T-cell (primary cell): Measurements from ENCODE around the gene CCR7. TPM values are rescaled to one million over a fixed set of nuclear protein-coding genes. Genes with fewer than 3 reads are reported as not detected.
A peak's percentile ranks its signal among the peaks of the same experiment; 100 is the strongest.

Source experiments
- ATAC-seq, 4 experiments: fragments of 200-7000 bp in 3 of 4; fragments of 150-1000 bp in 1 of 4; cut with Tn5 transposase; replicated peaks in 1 of 4; 1 replicate in 3 of 4; 2 replicates in 1 of 4; pipeline ENCODE4 v1.10.0; 2021; ENCODE audit warnings: moderate library complexity in 3 of 4, mild to moderate bottlenecking in 2 of 4, moderate number of reproducible peaks in 1 of 4
- CTCF ChIA-PET, 2 donors: fragments of 300-600 bp; sonication (Branson Sonifier 250); formaldehyde crosslinking; loops; one replicate each; lab custom pipeline; 2022; ENCODE audit warnings: antibody characterized with exemption in 2 of 2; lab: Charles Lee
- POLR2A ChIA-PET, 2 donors: fragments of 300-600 bp; sonication (Branson Sonifier 250); formaldehyde crosslinking; loops; one replicate each; lab custom pipeline; 2022; ENCODE audit warnings: antibody characterized with exemption in 2 of 2; lab: Charles Lee
- DNase-seq, 35 experiments: peaks; one replicate each; pipeline versions ENCODE4 v3.0.0 to v3.0.0-alpha.2; 2013 to 2023
- H3K27ac ChIP-seq: one replicate; pipeline ENCODE4 v1.5.1; 2013; ENCODE audit warnings: low read length
- H3K27me3 ChIP-seq, 2 experiments: replicated peaks in 1 of 2; 1 replicate in 1 of 2; 2 replicates in 1 of 2; pipeline versions ENCODE4 v1.6.1 to v1.7.0; 2013; ENCODE audit warnings: low read length in 1 of 2, mixed read lengths in 1 of 2; ENCODE audit not compliant: control insufficient read depth in 2 of 2, insufficient read depth in 2 of 2; ENCODE audit errors: extremely low read depth in 1 of 2
- H3K36me3 ChIP-seq, 2 donors: 1 replicate in 1 of 2; 2 replicates in 1 of 2; pipeline versions ENCODE4 v1.6.1 to v1.7.0; 2013; ENCODE audit warnings: low read length in 1 of 2; ENCODE audit not compliant: control insufficient read depth in 2 of 2, insufficient read depth in 1 of 2; ENCODE audit errors: extremely low read depth in 1 of 2
- H3K4me1 ChIP-seq, 2 experiments: 1 replicate in 1 of 2; 2 replicates in 1 of 2; pipeline versions ENCODE4 v1.6.1 to v1.7.0; 2013; ENCODE audit warnings: low read length in 2 of 2, mixed read lengths in 1 of 2; ENCODE audit not compliant: insufficient read depth in 2 of 2, control insufficient read depth in 1 of 2; ENCODE audit errors: extremely low read depth in 1 of 2
- H3K4me3 ChIP-seq, 2 donors: 1 replicate in 1 of 2; 2 replicates in 1 of 2; pipeline versions ENCODE4 v1.5.1 to v1.7.0; 2013; ENCODE audit warnings: mild to moderate bottlenecking in 2 of 2, low read length in 1 of 2, moderate library complexity in 1 of 2; ENCODE audit not compliant: control insufficient read depth in 1 of 2; ENCODE audit errors: extremely low read depth in 1 of 2
- H3K9me3 ChIP-seq: 2 replicates; pipeline ENCODE4 v1.7.0; 2013
- H3K27ac Mint-ChIP-seq, 2 donors: one replicate each; pipeline ENCODE4 v1.8.0; 2020 to 2021; ENCODE audit warnings: mild to moderate bottlenecking in 2 of 2, mixed read lengths in 2 of 2
- H3K27me3 Mint-ChIP-seq, 2 donors: one replicate each; pipeline ENCODE4 v1.8.0; 2021 to 2022; ENCODE audit warnings: mixed read lengths in 2 of 2
- H3K36me3 Mint-ChIP-seq: one replicate; pipeline ENCODE4 v1.8.0; 2021; ENCODE audit warnings: mixed read lengths
- H3K4me1 Mint-ChIP-seq, 3 donors: one replicate each; pipeline ENCODE4 v1.8.0; 2020 to 2022; ENCODE audit warnings: mixed read lengths in 3 of 3, mild to moderate bottlenecking in 1 of 3
- H3K4me3 Mint-ChIP-seq, 3 donors: one replicate each; pipeline ENCODE4 v1.8.0; 2020 to 2022; ENCODE audit warnings: mild to moderate bottlenecking in 3 of 3, mixed read lengths in 3 of 3, moderate library complexity in 3 of 3
- H3K9me3 Mint-ChIP-seq, 3 donors: one replicate each; pipeline ENCODE4 v1.8.0; 2020 to 2022; ENCODE audit warnings: mixed read lengths in 3 of 3
- WGBS: methylation state at CpG from one replicate; pipeline ENCODE4 v1.1.5; 2013; ENCODE audit warnings: missing lambda C conversion rate; ENCODE audit not compliant: insufficient coverage; 5-methylcytosine and 5-hydroxymethylcytosine counted together
- total RNA-seq, 35 experiments: library from RNA in 6 of 35; stranded (reverse) in 6 of 35; fragments of 120-200 nt in 1 of 35; gene quantifications; one replicate each; pipeline versions ENCODE4 v1.2.1 to v1.2.4 and lab custom pipeline; 2013 to 2026

The CCR7 gene
- total RNA-seq, 5 donors from 2014 or later (not counting 1 experiment from before 2014, with no cell fraction given): 173 to 438 (median 340) TPM

DNA sequence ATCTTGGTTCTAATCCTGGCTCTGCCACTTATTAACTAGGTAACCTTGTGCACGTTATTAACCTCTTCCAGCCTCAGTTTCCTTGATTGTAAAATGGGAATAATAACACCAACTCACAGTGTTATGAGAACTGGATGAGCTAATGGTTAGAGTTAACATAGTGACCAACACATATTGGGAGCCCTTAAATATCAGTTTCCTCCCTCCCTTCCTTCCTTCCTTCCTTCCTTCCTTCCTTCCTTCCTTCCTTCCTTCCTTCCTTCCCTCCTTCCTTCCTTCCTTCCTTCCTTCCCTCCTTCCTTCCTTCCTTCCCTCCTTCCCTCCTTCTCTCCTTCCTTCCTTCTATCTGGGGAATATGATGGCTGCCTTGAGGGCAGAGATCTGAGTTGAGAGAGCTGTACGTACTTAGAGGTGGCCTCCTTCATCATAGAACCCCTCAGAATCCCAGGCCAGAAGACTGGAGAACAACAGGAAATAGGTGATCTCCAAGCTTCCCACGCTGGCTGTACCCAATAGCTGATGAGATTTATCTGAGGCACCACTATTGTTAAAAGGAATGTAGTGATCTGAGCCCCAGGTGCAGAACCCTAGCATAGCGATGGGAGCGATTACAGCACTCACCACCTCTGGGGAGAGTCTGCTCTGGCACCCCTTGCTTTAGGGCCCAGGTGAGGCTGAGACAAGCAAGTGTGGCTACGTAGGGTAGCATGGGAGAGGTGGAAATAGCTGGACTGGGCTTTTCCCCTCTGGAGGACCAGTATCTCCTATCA is 26.2 kb downstream of the CCR7 start:
- Mint-ChIP-seq H3K4me3 (peak overlapping the region in 1 of 3 donors; percentile 83), H3K4me1 (peaks cover 81 to 95% (median 95%) of the 10 kb centered on the region in 3 donors), H3K9me3 (no peaks in the 10 kb centered on the region), H3K27me3 (no peaks in the 10 kb centered on the region), H3K27ac (peak overlapping the region; percentile 64 to 91), H3K36me3 (no peaks in the 10 kb centered on the region)
- no peaks in the 10 kb centered on the region for H3K36me3 ChIP-seq
- ATAC-seq (no peak), DNase-seq (peak in 2 of 35 experiments; percentile 4 to 12)
- CTCF ChIA-PET: interaction anchor here in 1 of 2 donors (0.7 to 2.8 kb wide), 6 partner anchors 9 to 385 kb away, joined by 3 to 17 read pairs (median 4); partner anchors contain the start of gene TOP2A
- H3K9me3 ChIP-seq: no peaks in the 10 kb centered on the region
- POLR2A ChIA-PET: interaction anchor here (0.5 to 2.2 kb wide), 8 partner anchors 9 to 268 kb away, joined by 3 to 13 read pairs (median 4); no protein-coding TSS in a partner anchor
- whole genome bisulfite sequencing: 93% methylated on average over 2 of the region's 6 CpGs
- peak overlapping the region; percentile 79 for H3K27ac ChIP-seq
- H3K4me3 ChIP-seq: no peak overlapping the region
- peaks cover 0 to 2% of the 10 kb centered on the region in 2 experiments for H3K27me3 ChIP-seq
- H3K4me1 ChIP-seq: peaks cover 74 to 90% of the 10 kb centered on the region in 2 experiments

DNA sequence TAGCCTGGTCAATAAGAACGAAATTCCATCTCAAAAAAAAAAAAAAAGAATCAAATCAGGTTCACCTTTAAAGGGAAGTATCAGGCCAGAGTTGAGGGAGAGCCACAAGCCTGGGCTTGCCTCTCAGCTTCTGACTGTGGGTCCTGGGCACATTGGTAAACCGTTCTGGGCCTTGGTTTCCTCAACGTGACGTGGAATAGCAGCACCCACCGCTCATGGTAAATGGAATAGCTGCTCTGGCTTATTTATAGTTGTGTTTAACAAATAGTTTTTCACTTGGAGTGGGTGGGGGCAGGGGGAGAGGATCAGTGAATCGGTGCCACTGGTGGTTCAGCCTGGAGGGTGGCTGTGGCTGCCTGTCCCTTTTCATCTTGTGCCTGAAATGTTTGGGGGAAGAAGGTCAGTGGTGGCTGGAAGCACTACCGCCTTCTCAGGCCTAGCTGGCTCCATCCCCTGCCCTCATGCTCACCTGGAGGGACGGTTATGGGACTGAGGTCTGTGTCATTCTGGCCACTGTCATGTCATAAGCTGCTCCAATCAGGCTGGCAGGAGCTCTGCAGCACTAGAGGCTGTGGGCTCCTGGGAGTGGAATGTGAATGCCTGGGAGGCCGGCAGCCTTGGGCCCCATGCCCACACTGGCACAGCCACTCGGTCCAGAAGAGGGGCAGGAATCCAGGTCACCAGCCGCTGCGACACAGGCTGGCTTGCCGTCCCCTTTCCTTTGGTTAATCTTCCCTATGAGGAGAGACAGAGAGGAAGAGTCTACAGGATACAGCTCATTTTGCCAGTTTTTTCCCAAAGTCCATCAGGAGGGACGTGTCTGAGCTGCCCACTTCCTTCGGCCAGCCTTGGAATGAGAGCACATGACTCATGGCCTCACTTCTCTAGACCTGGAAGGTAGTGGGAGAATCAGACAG is 27.0 kb downstream of the CCR7 start:
- Histone ChIP-seq H3K36me3 (no peaks in the 10 kb centered on the region), H3K9me3 (no peaks in the 10 kb centered on the region), H3K27ac (no peak overlapping the region), H3K27me3 (no peaks in the 10 kb centered on the region), H3K4me3 (no peak overlapping the region), H3K4me1 (peaks cover 79 to 90% of the 10 kb centered on the region in 2 experiments)
- WGBS: 96% methylated on average over 13 of the region's 15 CpGs
- no peak for DNase-seq
- H3K27me3 Mint-ChIP-seq: no peaks in the 10 kb centered on the region
- no peaks in the 10 kb centered on the region for H3K9me3 Mint-ChIP-seq
- ChIA-PET CTCF (interaction anchor here in 1 of 2 donors (1.2 kb wide), 1 partner anchor 62 kb away, joined by 3 read pairs; no protein-coding TSS in a partner anchor), POLR2A (interaction anchor here (0.5 to 2.2 kb wide), 4 partner anchors 10 to 267 kb away, joined by 4 to 5 read pairs (median 4); no protein-coding TSS in a partner anchor)
- H3K27ac Mint-ChIP-seq: peak overlapping the region; percentile 50 to 62
- no peaks in the 10 kb centered on the region for H3K36me3 Mint-ChIP-seq
- no peak for ATAC-seq
- peak overlapping the region in 1 of 3 donors; percentile 58 for H3K4me3 Mint-ChIP-seq
- H3K4me1 Mint-ChIP-seq: peaks cover 87 to 97% (median 94%) of the 10 kb centered on the region in 3 donors

DNA sequence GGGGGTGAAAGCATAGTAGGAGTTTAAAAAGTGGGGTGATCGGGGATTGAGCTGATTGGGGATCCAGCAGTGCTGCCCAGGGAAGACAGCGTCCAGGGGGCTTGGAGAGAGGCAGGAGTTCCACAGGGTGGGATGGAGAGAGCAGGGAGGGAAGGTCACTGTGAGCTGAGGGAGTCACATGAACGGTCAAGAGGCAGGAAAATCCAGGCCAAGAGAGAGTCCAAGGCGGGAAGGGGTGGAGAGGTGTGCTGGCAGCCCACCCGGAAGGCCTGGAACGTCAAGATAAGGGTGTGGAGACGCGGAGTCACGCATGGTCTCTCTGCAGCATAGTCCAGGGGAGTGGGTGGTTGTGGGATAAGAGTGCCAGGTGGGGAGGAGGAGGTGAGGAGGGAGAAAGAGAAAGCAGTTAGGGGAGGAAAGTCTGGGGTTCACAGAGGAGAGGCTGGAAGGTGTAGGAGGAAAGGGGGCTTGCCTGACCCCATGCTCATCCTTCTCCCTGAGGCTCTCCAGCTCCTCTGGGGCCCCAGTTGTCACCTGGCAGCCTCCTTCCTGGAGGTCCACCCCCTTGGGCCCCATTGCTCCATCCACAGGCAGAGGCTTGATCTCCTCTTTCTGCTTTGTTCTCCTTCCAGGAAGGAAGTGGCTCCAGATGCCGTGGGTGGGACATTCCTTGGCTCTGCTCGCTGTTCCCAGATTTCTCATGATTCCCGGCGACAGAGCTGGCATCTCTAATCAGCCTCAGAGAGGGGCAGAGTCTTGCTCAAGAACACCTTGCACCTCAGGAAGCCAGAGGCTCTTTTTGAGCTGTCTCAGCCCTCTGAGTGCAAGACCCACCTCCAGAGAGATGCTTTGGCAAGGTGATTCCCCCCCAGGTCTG is 28.7 kb downstream of the CCR7 start:
- H3K27ac Mint-ChIP-seq: peak overlapping the region; percentile 62 to 68
- no peaks in the 10 kb centered on the region for H3K27me3 ChIP-seq
- ChIA-PET POLR2A (interaction anchor here in 1 of 2 donors (0.7 kb wide), 1 partner anchor 104 kb away, joined by 3 read pairs; no protein-coding TSS in a partner anchor), CTCF (interaction anchor here (0.6 to 2.3 kb wide), 7 partner anchors 16 to 278 kb away, joined by 3 to 9 read pairs (median 3); no protein-coding TSS in a partner anchor)
- no peak overlapping the region for H3K4me3 ChIP-seq
- H3K4me3 Mint-ChIP-seq: peak overlapping the region in 1 of 3 donors; percentile 58
- WGBS: 75% methylated on average over 10 of the region's 13 CpGs
- no peaks in the 10 kb centered on the region for H3K36me3 ChIP-seq
- no peak for ATAC-seq
- H3K27ac ChIP-seq: no peak overlapping the region
- peaks cover 83 to 87% of the 10 kb centered on the region in 2 experiments for H3K4me1 ChIP-seq
- H3K36me3 Mint-ChIP-seq: no peaks in the 10 kb centered on the region
- no peak for DNase-seq
- H3K9me3 Mint-ChIP-seq: no peaks in the 10 kb centered on the region
- H3K4me1 Mint-ChIP-seq: peaks cover 87 to 97% (median 94%) of the 10 kb centered on the region in 3 donors
- no peaks in the 10 kb centered on the region for H3K27me3 Mint-ChIP-seq
- H3K9me3 ChIP-seq: no peaks in the 10 kb centered on the region

DNA sequence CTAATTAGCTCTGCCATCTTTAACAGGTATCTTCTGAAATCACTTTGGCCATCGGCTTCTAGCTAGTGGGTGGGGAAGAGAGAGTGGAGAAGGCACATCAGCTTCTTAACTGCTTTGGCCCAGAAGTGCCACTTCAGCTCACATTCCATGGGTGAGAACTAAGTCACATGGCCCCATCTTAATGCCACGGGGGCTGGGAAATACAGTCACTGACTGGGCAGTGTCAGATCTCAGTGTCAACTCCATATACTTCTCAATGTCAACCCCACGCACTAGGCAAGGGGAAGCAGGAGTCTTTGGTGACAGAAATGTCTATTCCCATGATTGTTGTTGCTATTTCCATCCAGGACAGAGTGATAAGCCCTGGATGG is 29.4 kb downstream of the CCR7 start:
- ChIA-PET CTCF (interaction anchor here (0.6 to 2.3 kb wide), 9 partner anchors 16 to 1113 kb away, joined by 3 to 9 read pairs (median 4); no protein-coding TSS in a partner anchor), POLR2A (interaction anchor here in 1 of 2 donors (1.3 kb wide), 1 partner anchor 25 kb away, joined by 5 read pairs; no protein-coding TSS in a partner anchor)
- Histone ChIP-seq H3K4me3 (no peak overlapping the region), H3K4me1 (peaks cover 82 to 87% of the 10 kb centered on the region in 2 experiments), H3K27ac (no peak overlapping the region), H3K27me3 (no peaks in the 10 kb centered on the region), H3K9me3 (no peaks in the 10 kb centered on the region), H3K36me3 (no peaks in the 10 kb centered on the region)
- H3K4me3 Mint-ChIP-seq: peak overlapping the region in 1 of 3 donors; percentile 4
- ATAC-seq (no peak), DNase-seq (no peak)
- no peaks in the 10 kb centered on the region for H3K9me3 Mint-ChIP-seq
- no peaks in the 10 kb centered on the region for H3K36me3 Mint-ChIP-seq
- H3K27me3 Mint-ChIP-seq: no peaks in the 10 kb centered on the region
- WGBS: no CpG with 5 or more reads among the region's 3 CpGs
- H3K4me1 Mint-ChIP-seq: peaks cover 87 to 97% (median 94%) of the 10 kb centered on the region in 3 donors
- H3K27ac Mint-ChIP-seq: peak overlapping the region; percentile 47 to 62

DNA sequence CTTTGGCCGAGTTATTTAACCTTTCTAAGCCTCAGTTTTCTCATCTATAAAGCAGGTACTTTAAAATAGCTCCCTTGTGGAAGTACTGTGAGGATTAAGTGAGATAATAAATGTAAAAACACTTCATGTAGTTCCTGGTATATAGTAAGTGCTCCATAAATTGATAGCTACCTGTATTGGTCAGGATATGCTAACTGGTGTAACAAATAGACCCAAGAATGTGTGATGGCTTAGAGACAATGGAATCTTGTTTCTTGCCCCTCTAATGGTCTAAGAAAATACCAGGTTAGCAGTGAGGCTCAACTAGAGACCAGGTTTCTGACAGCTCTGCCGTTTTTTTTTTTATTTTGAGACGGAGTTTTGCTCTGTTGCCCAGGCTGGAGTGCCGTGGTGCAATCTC is 29.8 kb downstream of the CCR7 start:
- Histone ChIP-seq H3K27ac (no peak overlapping the region), H3K36me3 (no peaks in the 10 kb centered on the region), H3K27me3 (no peaks in the 10 kb centered on the region), H3K4me3 (no peak overlapping the region), H3K9me3 (no peaks in the 10 kb centered on the region), H3K4me1 (peaks cover 82 to 87% of the 10 kb centered on the region in 2 experiments)
- Mint-ChIP-seq H3K27ac (peak overlapping the region; percentile 47 to 62), H3K36me3 (no peaks in the 10 kb centered on the region), H3K27me3 (no peaks in the 10 kb centered on the region), H3K9me3 (no peaks in the 10 kb centered on the region), H3K4me3 (no peak overlapping the region), H3K4me1 (peaks cover 87 to 97% (median 94%) of the 10 kb centered on the region in 3 donors)
- WGBS: 94% methylated on average over 3 of the region's 4 CpGs
- CTCF ChIA-PET: interaction anchor here (0.6 to 2.3 kb wide), 10 partner anchors 17 to 1113 kb away, joined by 3 to 9 read pairs (median 4); no protein-coding TSS in a partner anchor
- no peak for DNase-seq
- ATAC-seq: no peak
- POLR2A ChIA-PET: interaction anchor here in 1 of 2 donors (1.0 to 1.3 kb wide), 2 partner anchors 25 to 117 kb away, joined by 5 to 6 read pairs; no protein-coding TSS in a partner anchor
